Neuronal stem cell (in vitro differentiated cells): Measurements from ENCODE around the gene EPS8L2.
A peak's percentile ranks its signal among the peaks of the same experiment; 100 is the strongest.

Source experiments
- DNase-seq: peaks from one replicate; pipeline ENCODE4 v3.0.0-alpha.2; 2013; ENCODE audit warnings: low spot score
- H2AFZ ChIP-seq: one replicate; pipeline ENCODE4 v1.6.1; 2013; ENCODE audit warnings: mild to moderate bottlenecking, low read length, inconsistent platforms
- H2AK5ac ChIP-seq: 2 replicates; pipeline ENCODE4 v1.6.1; 2013; ENCODE audit warnings: low read depth, mild to moderate bottlenecking, inconsistent platforms, low read length, moderate library complexity, mixed read lengths
- H2BK120ac ChIP-seq: 2 replicates; pipeline ENCODE4 v1.6.1; 2013; ENCODE audit warnings: low read depth, mild to moderate bottlenecking, inconsistent platforms, low read length, moderate library complexity, mixed read lengths
- H2BK12ac ChIP-seq: one replicate; pipeline ENCODE4 v1.6.1; 2013; ENCODE audit warnings: low read length, inconsistent platforms
- H2BK15ac ChIP-seq: 2 replicates; pipeline ENCODE4 v1.6.1; 2013; ENCODE audit warnings: mild to moderate bottlenecking, low read length, inconsistent platforms, mixed read lengths
- H2BK5ac ChIP-seq: one replicate; pipeline ENCODE4 v1.6.1; 2013; ENCODE audit warnings: inconsistent platforms, mild to moderate bottlenecking, low read length, moderate library complexity
- H3K14ac ChIP-seq: one replicate; pipeline ENCODE4 v1.6.1; 2013; ENCODE audit warnings: low read length, inconsistent platforms
- H3K18ac ChIP-seq: 2 replicates; pipeline ENCODE4 v1.6.1; 2013; ENCODE audit warnings: low read length, inconsistent platforms
- H3K23ac ChIP-seq: 2 replicates; pipeline ENCODE4 v1.6.1; 2013; ENCODE audit warnings: low read depth, mild to moderate bottlenecking, mixed read lengths, low read length, inconsistent platforms; ENCODE audit not compliant: poor library complexity
- H3K27ac ChIP-seq: replicated peaks from 3 replicates; pipeline ENCODE4 v1.5.1; 2013; ENCODE audit warnings: low read length, inconsistent platforms
- H3K27me3 ChIP-seq, 3 experiments: 2 replicates each; pipeline ENCODE4 v1.6.1; 2013; ENCODE audit warnings: low read length in 3 of 3, mild to moderate bottlenecking in 2 of 3, inconsistent platforms in 1 of 3, low read depth in 1 of 3, mixed read lengths in 1 of 3, moderate library complexity in 1 of 3; ENCODE audit not compliant: control insufficient read depth in 3 of 3, insufficient read depth in 3 of 3
- H3K36me3 ChIP-seq, 2 donors: replicated peaks in 1 of 2; 2 replicates each; pipeline ENCODE4 v1.6.1; 2013; ENCODE audit warnings: low read length in 2 of 2; ENCODE audit not compliant: control insufficient read depth in 2 of 2, insufficient read depth in 2 of 2
- H3K4ac ChIP-seq: 2 replicates; pipeline ENCODE4 v1.6.1; 2013; ENCODE audit warnings: inconsistent platforms, mild to moderate bottlenecking, low read length, moderate library complexity
- H3K4me1 ChIP-seq, 2 donors: 1 replicate in 1 of 2; 2 replicates in 1 of 2; pipeline ENCODE4 v1.6.1; 2013; ENCODE audit warnings: low read length in 2 of 2, low read depth in 1 of 2; ENCODE audit not compliant: control insufficient read depth in 2 of 2, insufficient read depth in 1 of 2
- H3K4me2 ChIP-seq: one replicate; pipeline ENCODE4 v1.6.1; 2013; ENCODE audit warnings: mild to moderate bottlenecking, low read length, inconsistent platforms; ENCODE audit not compliant: insufficient read depth, poor library complexity, severe bottlenecking
- H3K4me3 ChIP-seq, 2 donors: 2 replicates each; pipeline ENCODE4 v1.5.1; 2013; ENCODE audit warnings: low read length in 2 of 2, mild to moderate bottlenecking in 2 of 2, inconsistent platforms in 1 of 2, moderate library complexity in 1 of 2
- H3K79me1 ChIP-seq: one replicate; pipeline ENCODE4 v1.6.1; 2013; ENCODE audit warnings: low read depth, mild to moderate bottlenecking, inconsistent platforms, low read length, moderate library complexity
- H3K9ac ChIP-seq: one replicate; pipeline ENCODE4 v1.6.1; 2013; ENCODE audit warnings: mild to moderate bottlenecking, low read depth, low read length, inconsistent platforms; ENCODE audit not compliant: poor library complexity
- H3K9me3 ChIP-seq, 2 donors: replicated peaks in 1 of 2; 2 replicates each; pipeline versions ENCODE3 to v1.6.1; 2013; ENCODE audit warnings: low read length in 2 of 2, mild to moderate bottlenecking in 2 of 2, inconsistent platforms in 1 of 2, low read depth in 1 of 2, mixed read lengths in 1 of 2, moderate library complexity in 1 of 2; ENCODE audit not compliant: control insufficient read depth in 2 of 2, insufficient read depth in 1 of 2
- H4K8ac ChIP-seq: one replicate; pipeline ENCODE4 v1.6.1; 2013; ENCODE audit warnings: low read depth, mild to moderate bottlenecking, inconsistent platforms, low read length, moderate library complexity
- H4K91ac ChIP-seq: one replicate; pipeline ENCODE4 v1.6.1; 2013; ENCODE audit warnings: low read length, low read depth, mild to moderate bottlenecking, inconsistent platforms; ENCODE audit not compliant: poor library complexity
- WGBS, 2 donors: extraction: QIAGEN DNeasy Blood & Tissue Kit; methylation state at CpG; one replicate each; pipeline ENCODE4 v1.1.7; 2013; ENCODE audit warnings: missing lambda C conversion rate in 2 of 2, mixed read lengths in 1 of 2; ENCODE audit not compliant: insufficient read length in 2 of 2, insufficient replicate concordance in 1 of 2; ENCODE audit errors: extremely low coverage in 2 of 2; 5-methylcytosine and 5-hydroxymethylcytosine counted together

EPS8L2 gene

DNA sequence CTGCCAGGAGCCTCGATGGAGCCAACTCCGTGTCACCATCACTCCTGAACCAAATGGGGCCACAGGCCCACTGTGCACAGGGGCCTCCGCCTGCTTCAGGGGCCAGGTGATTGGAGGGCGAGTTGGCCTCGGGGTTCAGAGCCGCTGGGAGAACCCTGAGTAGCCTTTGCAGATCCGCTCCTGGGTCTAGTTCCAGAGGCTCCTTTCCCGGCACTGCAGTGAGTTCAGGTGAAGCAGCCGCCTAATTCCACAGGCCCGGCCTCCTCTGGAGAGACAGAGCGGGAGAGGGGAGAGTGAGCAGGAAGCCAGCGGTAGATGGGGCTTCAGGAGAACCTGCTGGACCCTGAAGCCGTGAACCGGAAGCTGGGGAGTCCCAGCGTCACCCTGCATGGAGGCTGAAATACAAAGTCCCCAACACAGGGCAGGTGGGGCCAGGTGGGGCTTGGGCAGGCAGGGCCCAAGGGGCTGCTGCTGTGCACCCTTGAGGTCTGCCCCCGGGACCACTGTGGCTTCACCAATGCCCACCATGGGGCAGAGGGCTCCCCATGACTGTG, 46.4 kb upstream of the EPS8L2 start:
- no peak overlapping the region for H2BK5ac ChIP-seq
- H3K9ac ChIP-seq, result no peak overlapping the region
- no peak overlapping the region for H4K8ac ChIP-seq
- no peaks in the 10 kb centered on the region for H3K4me1 ChIP-seq
- peaks cover 6% of the 10 kb centered on the region for H3K79me1 ChIP-seq
- no peaks in the 10 kb centered on the region for H3K27me3 ChIP-seq
- peaks cover 14 to 69% of the 10 kb centered on the region in 2 donors for H3K36me3 ChIP-seq
- H3K27ac ChIP-seq, result no peak overlapping the region
- no peak overlapping the region for H3K4me2 ChIP-seq
- no peak overlapping the region for H2BK15ac ChIP-seq
- H2AFZ ChIP-seq, result no peak overlapping the region
- no peak overlapping the region for H3K14ac ChIP-seq
- no peak overlapping the region for H3K4ac ChIP-seq
- no peak overlapping the region for H3K23ac ChIP-seq
- peak overlapping the region; percentile 72 for H2BK120ac ChIP-seq
- H4K91ac ChIP-seq, result no peak overlapping the region
- no peaks in the 10 kb centered on the region for H3K9me3 ChIP-seq
- H3K18ac ChIP-seq, result no peak overlapping the region
- H2BK12ac ChIP-seq, result no peak overlapping the region
- peak overlapping the region; percentile 21 for H2AK5ac ChIP-seq
- H3K4me3 ChIP-seq, result peak overlapping the region in 1 of 2 donors; percentile 31
- no peak for DNase-seq
- no CpG with 5 or more reads among the region's 16 CpGs for WGBS, 2 donors

DNA sequence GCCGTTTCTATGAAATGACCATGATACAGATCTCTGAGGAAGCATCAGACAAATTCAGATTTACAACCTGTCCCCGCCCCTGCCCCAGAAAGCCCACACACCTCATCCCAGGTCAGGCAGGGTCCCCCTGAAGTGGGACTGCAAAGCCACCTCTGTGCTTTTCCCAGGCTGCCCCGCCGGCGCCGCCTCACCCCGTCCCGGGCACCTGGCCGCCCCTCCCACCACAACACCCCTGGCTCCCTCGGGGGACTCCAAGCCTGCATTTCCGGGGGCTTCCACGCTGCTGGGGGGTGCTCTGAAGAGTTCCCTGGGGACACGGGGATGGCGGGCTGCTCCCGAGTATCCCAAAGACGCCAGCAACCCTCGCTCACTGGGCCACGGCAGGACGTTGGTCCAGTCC, 45.8 kb upstream of the EPS8L2 start:
- peaks cover 0 to 3% of the 10 kb centered on the region in 2 donors for H3K9me3 ChIP-seq
- H2AK5ac ChIP-seq, result no peak overlapping the region
- no peak overlapping the region for H3K18ac ChIP-seq
- H3K23ac ChIP-seq, result no peak overlapping the region
- H3K27ac ChIP-seq, result no peak overlapping the region
- H3K4me3 ChIP-seq, result no peak overlapping the region
- no peak overlapping the region for H3K9ac ChIP-seq
- H2BK12ac ChIP-seq, result no peak overlapping the region
- H4K91ac ChIP-seq, result no peak overlapping the region
- H3K36me3 ChIP-seq, result peaks cover 14 to 69% of the 10 kb centered on the region in 2 donors
- no peak overlapping the region for H3K14ac ChIP-seq
- H2BK120ac ChIP-seq, result no peak overlapping the region
- no peak overlapping the region for H2AFZ ChIP-seq
- no peak overlapping the region for H3K4me2 ChIP-seq
- no peak overlapping the region for H2BK5ac ChIP-seq
- no peaks in the 10 kb centered on the region for H3K27me3 ChIP-seq
- peaks cover 6% of the 10 kb centered on the region for H3K79me1 ChIP-seq
- no peak overlapping the region for H4K8ac ChIP-seq
- H3K4me1 ChIP-seq, result no peaks in the 10 kb centered on the region
- DNase-seq, result no peak
- no CpG with 5 or more reads among the region's 19 CpGs for WGBS, 2 donors
- no peak overlapping the region for H3K4ac ChIP-seq
- no peak overlapping the region for H2BK15ac ChIP-seq

DNA sequence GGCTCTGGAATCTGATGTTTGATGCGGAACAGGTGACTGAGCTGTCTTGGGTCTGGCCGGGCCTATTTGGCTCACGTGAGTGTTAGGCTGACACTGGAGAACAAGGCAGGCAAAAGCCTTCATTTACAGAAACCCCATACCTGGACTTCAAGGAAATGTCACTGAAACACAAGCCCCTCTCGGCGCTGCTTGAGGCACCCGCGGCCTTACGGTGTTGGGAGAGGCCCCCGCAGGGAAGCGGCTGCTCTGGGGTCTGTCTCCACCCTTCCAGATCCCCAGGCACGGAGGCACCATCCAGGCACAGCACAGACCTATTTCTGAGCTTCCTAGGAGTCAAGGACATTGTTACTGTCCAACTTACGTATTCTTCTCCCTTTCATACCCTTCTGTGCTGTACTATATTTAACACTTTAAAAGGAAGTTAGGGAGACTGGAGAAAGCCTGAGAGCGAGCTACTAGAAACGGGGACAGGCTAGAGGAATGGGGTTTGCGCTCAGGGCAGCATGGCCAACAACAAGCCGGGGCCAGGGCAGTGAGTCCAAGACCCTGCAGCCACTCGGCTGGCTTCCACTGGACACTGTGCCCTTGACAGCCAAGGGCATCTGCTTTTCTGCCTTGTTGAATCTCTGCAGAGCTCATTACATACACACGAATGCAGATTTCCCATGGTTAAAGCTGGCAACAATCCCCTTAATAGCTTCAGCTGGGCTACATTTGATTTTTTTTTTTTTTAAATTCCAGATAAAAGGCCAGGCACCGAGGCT, 45.2 kb upstream of the EPS8L2 start:
- Histone ChIP-seq H3K18ac (no peak overlapping the region), H2BK15ac (no peak overlapping the region), H3K79me1 (peaks cover 6% of the 10 kb centered on the region), H3K4me3 (no peak overlapping the region), H3K27me3 (no peaks in the 10 kb centered on the region), H3K4me2 (no peak overlapping the region), H3K14ac (no peak overlapping the region), H3K27ac (no peak overlapping the region), H2BK5ac (no peak overlapping the region), H2BK12ac (no peak overlapping the region), H3K4me1 (no peaks in the 10 kb centered on the region), H3K9me3 (peaks cover 2 to 5% of the 10 kb centered on the region in 2 donors), H4K91ac (no peak overlapping the region), H3K23ac (no peak overlapping the region), H3K4ac (no peak overlapping the region), H2BK120ac (no peak overlapping the region), H3K36me3 (peaks cover 18 to 74% of the 10 kb centered on the region in 2 donors), H4K8ac (no peak overlapping the region), H2AFZ (no peak overlapping the region), H2AK5ac (no peak overlapping the region), H3K9ac (no peak overlapping the region)
- DNase-seq, result no peak
- WGBS, 2 donors, result no CpG with 5 or more reads among the region's 19 CpGs

DNA sequence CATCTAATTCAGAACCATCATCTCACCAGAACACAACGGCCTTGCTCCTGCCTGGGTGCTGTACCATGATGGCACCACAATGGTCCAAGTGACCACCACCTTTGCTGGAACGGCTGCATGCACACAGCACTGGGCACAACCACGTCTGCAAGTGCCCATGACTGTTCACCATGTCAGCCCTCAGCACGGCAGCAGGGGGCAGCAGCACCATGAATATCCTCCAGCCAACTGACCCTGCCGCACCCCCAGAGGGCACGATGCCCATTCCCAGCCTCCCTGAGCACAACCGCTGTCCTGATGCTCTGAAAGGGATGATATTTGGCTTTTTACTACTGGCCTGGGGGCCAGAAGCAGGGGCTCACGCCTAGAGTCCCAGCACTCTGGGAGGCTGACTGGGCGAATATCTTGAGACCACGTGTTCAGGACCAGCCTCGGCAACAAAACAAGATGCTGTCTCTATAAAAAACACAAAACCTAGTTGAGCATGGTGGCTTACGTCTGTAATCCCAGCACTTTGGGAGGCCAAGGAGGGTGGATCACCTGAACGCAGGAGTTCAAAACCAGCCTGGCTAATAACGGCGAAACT, 43.2 kb upstream of the EPS8L2 start:
- H3K27me3 ChIP-seq, result no peaks in the 10 kb centered on the region
- H4K91ac ChIP-seq, result no peak overlapping the region
- no peak overlapping the region for H2AFZ ChIP-seq
- H3K18ac ChIP-seq, result no peak overlapping the region
- H3K23ac ChIP-seq, result peak overlapping the region; percentile 45
- no peak overlapping the region for H3K4ac ChIP-seq
- peaks cover 2 to 5% of the 10 kb centered on the region in 2 donors for H3K9me3 ChIP-seq
- peaks cover 4% of the 10 kb centered on the region for H3K79me1 ChIP-seq
- H3K4me2 ChIP-seq, result no peak overlapping the region
- no peak overlapping the region for H2BK15ac ChIP-seq
- no peak overlapping the region for H2BK5ac ChIP-seq
- no peak overlapping the region for H3K4me3 ChIP-seq
- no peaks in the 10 kb centered on the region for H3K4me1 ChIP-seq
- DNase-seq, result no peak
- H2BK120ac ChIP-seq, result no peak overlapping the region
- WGBS, 2 donors, result no CpG with 5 or more reads among the region's 15 CpGs
- H3K36me3 ChIP-seq, result peaks cover 16 to 73% of the 10 kb centered on the region in 2 donors
- H4K8ac ChIP-seq, result no peak overlapping the region
- peak overlapping the region; percentile 82 for H2BK12ac ChIP-seq
- no peak overlapping the region for H3K27ac ChIP-seq
- no peak overlapping the region for H3K9ac ChIP-seq
- H2AK5ac ChIP-seq, result peak overlapping the region; percentile 40
- no peak overlapping the region for H3K14ac ChIP-seq
